GM13977 (cell line): ENCODE measurements around the gene MAGEA11.
"Not testable (repeated sequence)": the region's sequence is repeated elsewhere in the genome, so short reads cannot be mapped to it uniquely, and the experiment has no call there.

Experiments
- DNase-seq: peaks from one replicate; pipeline ENCODE4 v3.0.0; 2012; ENCODE audit warnings: low spot score
- CTCF ChIP-seq: IDR thresholded peaks from 2 replicates; pipeline ENCODE4 v1.5.1; 2012; ENCODE audit warnings: mild to moderate bottlenecking, control low read depth; ENCODE audit not compliant: insufficient read depth; ENCODE audit errors: extremely low read depth, missing control alignments
- in situ Hi-C: fragments of 300-500 bp; cut with MboI; formaldehyde crosslinking; loops from one replicate; pipeline ENCODE4 v1.12.0; 2022; ENCODE audit warnings: low sequenced_read_pairs, low pct_unique_long_range_greater_than_20kb, mixed read lengths, inconsistent platforms; ENCODE audit not compliant: unreplicated experiment

MAGEA11 gene

GRCh38 chrX:149711545-149712236, at the start of gene MAGEA11:
TSS of gene MAGEA11 (plus strand) at chrX:149712060. CDS start at chrX:149713160, 1,100 bp downstream.
- in situ Hi-C loops = no loop called here
- DNase-seq = no peak
- no peak for TF ChIP-seq CTCF

GRCh38 chrX:149675088-149675487, 36.8 kb upstream of the MAGEA11 start:
- DNase-seq, in situ Hi-C loops: not testable (repeated sequence)

GRCh38 chrX:149675554-149675953, 36.3 kb upstream of the MAGEA11 start:
- DNase-seq, in situ Hi-C loops: not testable (repeated sequence)

GRCh38 chrX:149679164-149679678, 32.6 kb upstream of the MAGEA11 start:
- in situ Hi-C loops, DNase-seq: not testable (repeated sequence)

- no peak for TF ChIP-seq CTCF
- DNase-seq = no peak
- in situ Hi-C loops = no loop called here
Observed at GRCh38 chrX:149681182-149681581, 30.7 kb upstream of the MAGEA11 start.

- TF ChIP-seq CTCF = no peak
- in situ Hi-C loops = no loop called here
- no peak for DNase-seq
Observed at GRCh38 chrX:149682031-149682430, 29.8 kb upstream of the MAGEA11 start.

GRCh38 chrX:149682956-149683947, 28.6 kb upstream of the MAGEA11 start:
- in situ Hi-C loops = no loop called here
- no peak for TF ChIP-seq CTCF
- no peak for DNase-seq

GRCh38 chrX:149683966-149684730, 27.7 kb upstream of the MAGEA11 start:
- DNase-seq = no peak
- no peak for TF ChIP-seq CTCF
- in situ Hi-C loops = no loop called here
